Measurements from ENCODE around the gene TSPO.

DNA sequence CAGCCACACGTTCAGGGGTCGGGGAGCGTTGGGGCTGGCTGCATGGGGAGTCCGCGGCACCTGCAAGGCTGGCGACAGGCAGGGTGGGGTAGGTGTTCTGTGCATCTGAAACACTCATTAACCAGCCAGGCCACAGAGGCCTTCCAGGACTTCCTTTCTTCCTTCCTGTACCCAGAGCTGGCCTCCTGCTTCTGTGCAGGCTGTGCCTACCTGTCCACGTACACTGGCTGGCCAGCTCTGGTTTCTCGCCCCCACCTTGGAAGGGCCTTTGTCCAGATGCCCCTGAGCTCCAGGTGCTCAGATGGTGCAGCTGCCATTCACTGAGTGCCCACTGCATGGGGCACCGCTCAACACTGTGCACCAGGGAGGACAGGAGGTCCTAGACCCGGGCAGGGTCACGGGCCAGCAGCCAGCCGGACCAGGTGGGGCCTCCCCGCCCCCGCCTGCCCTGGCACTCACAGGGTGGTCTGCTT, 19.7 kb downstream of the TSPO start:
- TF ChIP-seq, protein P1, sequence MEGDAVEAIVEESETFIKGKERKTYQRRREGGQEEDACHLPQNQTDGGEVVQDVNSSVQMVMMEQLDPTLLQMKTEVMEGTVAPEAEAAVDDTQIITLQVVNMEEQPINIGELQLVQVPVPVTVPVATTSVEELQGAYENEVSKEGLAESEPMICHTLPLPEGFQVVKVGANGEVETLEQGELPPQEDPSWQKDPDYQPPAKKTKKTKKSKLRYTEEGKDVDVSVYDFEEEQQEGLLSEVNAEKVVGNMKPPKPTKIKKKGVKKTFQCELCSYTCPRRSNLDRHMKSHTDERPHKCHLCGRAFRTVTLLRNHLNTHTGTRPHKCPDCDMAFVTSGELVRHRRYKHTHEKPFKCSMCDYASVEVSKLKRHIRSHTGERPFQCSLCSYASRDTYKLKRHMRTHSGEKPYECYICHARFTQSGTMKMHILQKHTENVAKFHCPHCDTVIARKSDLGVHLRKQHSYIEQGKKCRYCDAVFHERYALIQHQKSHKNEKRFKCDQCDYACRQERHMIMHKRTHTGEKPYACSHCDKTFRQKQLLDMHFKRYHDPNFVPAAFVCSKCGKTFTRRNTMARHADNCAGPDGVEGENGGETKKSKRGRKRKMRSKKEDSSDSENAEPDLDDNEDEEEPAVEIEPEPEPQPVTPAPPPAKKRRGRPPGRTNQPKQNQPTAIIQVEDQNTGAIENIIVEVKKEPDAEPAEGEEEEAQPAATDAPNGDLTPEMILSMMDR (IDR thresholded peaks at IDR 0.05; ENCODE audit: low read length): no peak
- TF ChIP-seq EZH2 (IDR thresholded peaks at IDR 0.05; ENCODE audit: borderline replicate concordance, low read length): no peak

Measured in OCI-LY1 (cell line).